NCI-H460 (cell line): ENCODE data around the gene USP2. TPM values are rescaled to one million over a fixed set of nuclear protein-coding genes. Genes with fewer than 3 reads are reported as not detected.

Experiments used
- DNase-seq: peaks from one replicate; pipeline ENCODE4 v3.0.0-alpha.2; 2016; ENCODE audit warnings: low read depth; ENCODE audit errors: extremely low read depth
- total RNA-seq: library from RNA; depleted of rRNA; stranded (reverse); fragments of >200 nt; shearing (Covaris generic); gene quantifications from 2 replicates; pipeline ENCODE4 v1.2.3, GENCODE V29; 2014

The USP2 gene
- total RNA-seq, 1 experiment from 2014 or later = 0.27 TPM

- DNase-seq = no peak
Measured at GRCh38 chr11:119345685-119346084, 35.8 kb downstream of the USP2 start.

- DNase-seq = no peak
Measured at GRCh38 chr11:119344291-119345010, 37.0 kb downstream of the USP2 start.

GRCh38 chr11:119343726-119344125 is 37.8 kb downstream of the USP2 start:
- no peak for DNase-seq

DNA sequence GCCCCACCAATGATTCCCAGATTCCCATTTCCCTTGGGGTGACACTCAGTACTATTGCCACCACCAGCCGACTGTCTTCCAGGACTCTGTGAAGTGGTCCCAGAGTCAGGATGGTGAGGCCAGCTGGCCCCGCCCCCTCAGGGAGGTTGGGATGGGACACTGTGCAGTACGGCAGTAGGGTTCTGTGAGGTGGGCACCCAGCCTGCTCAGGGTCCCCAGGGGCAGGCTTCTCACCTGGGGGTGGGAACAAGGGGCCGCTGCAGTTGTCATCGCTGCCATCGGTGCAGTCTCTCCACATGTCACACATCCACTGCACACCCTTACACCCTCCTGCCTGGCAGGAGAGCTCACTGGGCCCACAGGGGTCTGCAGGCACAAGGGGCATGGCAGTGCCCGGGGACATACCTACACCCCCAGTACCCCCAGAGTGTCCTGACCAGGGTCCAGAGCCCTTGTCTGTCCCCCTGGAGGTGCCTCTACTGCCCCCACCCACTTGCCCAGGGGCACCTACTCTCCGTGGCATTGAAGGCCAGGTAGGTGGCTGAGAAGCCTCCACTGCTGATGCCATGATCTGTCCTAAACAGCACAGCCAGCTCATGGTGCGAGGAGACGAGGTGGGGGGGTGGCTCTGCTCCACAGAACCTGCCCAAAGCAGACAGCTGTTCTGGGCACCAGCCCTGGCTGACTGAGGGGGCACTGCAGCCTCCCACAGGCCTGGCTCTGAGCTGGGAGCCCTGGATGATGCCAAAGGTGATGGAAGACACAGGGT is 38.9 kb downstream of the USP2 start:
- DNase-seq = no peak

GRCh38 chr11:119342023-119342300 is 39.5 kb downstream of the USP2 start:
- no peak for DNase-seq

DNA sequence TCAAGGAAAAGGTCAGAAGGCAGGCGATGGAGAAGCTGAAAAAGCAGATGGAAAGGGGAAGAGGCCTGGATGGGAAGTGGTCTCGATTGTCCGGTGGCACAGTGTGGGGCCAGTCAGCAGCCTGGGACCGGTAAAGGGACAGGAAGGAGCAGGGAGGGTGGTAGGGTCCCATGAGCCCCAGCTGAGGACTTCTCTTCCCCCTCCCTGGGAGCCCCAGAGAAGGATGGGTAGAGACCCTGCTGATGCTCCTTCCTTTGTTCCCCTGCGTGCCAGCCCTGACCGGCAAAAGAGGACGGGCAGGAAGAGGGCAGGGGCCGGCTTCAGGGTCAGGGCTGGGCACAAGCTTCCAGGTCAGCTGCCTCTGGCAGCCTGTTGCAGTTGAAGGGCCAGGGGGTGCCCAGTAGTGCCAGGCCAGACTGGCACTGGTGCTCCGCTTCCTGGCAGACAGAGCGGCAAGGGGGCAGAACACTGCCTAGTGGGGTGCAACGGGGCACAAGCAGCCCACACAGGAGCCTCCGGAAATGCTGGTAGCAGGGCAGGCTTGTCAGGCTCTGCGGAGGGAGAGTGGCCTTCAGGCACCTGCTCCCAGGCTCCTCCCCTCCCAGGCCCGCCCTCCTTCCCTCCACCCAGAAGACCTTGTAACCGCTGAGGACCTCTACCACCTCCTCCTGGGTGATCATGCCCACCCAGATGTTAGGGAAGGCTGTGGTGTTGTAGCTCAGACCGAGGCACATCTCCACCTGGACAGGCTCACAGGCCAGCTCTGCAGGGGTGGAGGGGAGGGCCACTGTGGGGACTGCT is 40.1 kb downstream of the USP2 start:
- DNase-seq = no peak

DNA sequence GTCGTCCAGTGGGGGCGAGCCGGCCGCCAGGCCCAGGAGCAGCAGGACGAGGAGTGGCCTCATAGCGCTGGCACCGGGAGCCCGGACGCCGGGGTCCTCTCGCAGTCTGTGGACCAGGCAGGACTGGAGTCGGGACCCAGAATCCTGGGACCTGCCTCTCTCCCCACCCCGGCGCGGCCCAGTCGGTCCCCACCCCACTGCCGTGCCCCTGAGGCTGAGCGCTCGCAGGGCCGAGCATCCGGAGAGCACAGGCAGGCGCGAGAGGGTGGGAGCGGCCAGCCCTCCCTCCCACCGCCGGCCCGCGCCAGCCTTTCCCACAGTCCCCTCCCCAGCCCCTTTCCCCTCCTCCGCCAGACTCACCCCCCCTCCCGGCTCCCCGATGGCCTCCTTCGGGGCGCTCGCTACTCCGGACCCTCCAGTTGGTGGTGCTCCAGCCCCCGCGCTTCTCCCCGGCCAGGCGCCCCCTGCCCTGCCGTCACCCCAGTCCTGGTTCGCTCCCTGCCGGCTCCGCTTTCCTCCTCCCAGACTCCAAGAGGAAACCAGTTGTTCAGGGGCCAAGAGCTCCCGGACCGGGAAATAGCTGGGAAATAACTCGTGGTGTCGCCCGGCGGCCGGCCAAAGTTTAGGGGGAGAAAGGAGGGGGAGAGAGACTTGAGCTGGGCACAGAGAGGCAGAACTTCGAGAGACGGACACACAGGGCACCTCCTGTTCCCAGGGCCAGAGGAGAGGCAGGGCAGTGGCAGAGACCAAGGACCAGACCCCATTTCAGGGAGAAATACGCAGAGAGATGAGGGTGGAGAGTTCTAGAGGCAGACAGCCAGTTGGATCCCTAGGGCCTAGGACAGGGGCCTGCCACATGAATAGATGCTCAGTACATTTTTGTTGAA is 40.9 kb downstream of the USP2 start, which contains the start of gene C1QTNF5:
TSS of gene C1QTNF5 (minus strand) at position 549 of the 887 bp plus-strand sequence. CDS start at position 63, 486 bp downstream.
- DNase-seq = no peak

- no peak for DNase-seq
Measured at GRCh38 chr11:119339589-119340334, 41.7 kb downstream of the USP2 start.

DNA sequence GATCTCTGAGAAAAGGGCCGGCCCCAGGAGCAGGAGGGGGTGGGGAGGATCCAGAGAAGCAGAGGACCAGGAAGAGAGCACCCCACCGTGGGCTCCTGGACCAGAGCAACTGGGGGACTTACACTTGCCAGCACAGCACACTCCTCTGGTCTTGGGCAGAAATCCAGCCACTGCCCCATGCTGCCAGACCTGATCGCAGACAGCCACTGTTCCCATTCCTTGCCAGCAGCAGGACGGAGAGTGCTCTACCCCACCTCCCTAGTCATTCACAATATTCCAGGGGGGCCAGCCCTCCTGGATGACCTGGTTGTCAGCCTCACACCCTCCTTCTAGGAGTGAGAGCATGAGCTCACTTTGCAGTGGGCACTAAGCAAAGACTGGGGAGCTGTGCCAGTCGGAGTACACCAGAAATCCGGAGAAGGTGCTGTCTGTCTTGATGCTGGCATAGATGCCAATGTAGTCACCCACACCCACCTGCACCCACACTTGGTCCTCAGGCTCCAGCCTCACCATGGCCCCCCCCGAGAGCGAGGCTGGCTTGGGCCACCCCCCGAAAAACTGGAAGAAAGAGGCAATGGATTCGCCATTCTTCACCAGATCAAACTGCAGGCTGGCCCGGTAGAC is 42.4 kb downstream of the USP2 start:
- DNase-seq = no peak

- DNase-seq = no peak
Measured at GRCh38 chr11:119338318-119338890, 43.1 kb downstream of the USP2 start.

GRCh38 chr11:119337581-119338317 is 43.7 kb downstream of the USP2 start:
- no peak for DNase-seq

- DNase-seq = no peak
Measured at GRCh38 chr11:119336744-119337469, 44.6 kb downstream of the USP2 start.

GRCh38 chr11:119335655-119336543 is 45.6 kb downstream of the USP2 start:
- no peak for DNase-seq

GRCh38 chr11:119335091-119335654 is 46.3 kb downstream of the USP2 start:
- DNase-seq = no peak

- DNase-seq = peak; percentile 96
Measured at GRCh38 chr11:119334174-119334930, 47.1 kb downstream of the USP2 start, which contains the start of gene RNF26. TSS of gene RNF26 (plus strand) at chr11:119334527. CDS start at chr11:119335123, 596 bp downstream.
